Subcutaneous adipose tissue (tissue), 4 donors: ENCODE measurements around the gene CFAP74. TPM values are rescaled to one million over a fixed set of nuclear protein-coding genes. Genes with fewer than 3 reads are reported as not detected.

Experiments
- total RNA-seq, 4 donors: library from RNA; depleted of rRNA; stranded (reverse); fragments of >200 nt; gene quantifications; one replicate each; pipeline ENCODE4 v1.1.0, GENCODE V29; 2016
- TF ChIP-seq, protein P1 (sequence below): fragments of 450-650 bp; IDR thresholded peaks from one replicate; pipeline ENCODE4 v1.5.1; 2016; ENCODE audit warnings: low read depth, mild to moderate bottlenecking, control low read depth, antibody characterized with exemption, moderate library complexity

CFAP74 gene
- total RNA-seq, 4 donors from 2014 or later, result 0.16 TPM; not detected in 3

GRCh38 chr1:1929639-1930545 lies 73.7 kb downstream of the CFAP74 start:
- TF ChIP-seq, protein P1, sequence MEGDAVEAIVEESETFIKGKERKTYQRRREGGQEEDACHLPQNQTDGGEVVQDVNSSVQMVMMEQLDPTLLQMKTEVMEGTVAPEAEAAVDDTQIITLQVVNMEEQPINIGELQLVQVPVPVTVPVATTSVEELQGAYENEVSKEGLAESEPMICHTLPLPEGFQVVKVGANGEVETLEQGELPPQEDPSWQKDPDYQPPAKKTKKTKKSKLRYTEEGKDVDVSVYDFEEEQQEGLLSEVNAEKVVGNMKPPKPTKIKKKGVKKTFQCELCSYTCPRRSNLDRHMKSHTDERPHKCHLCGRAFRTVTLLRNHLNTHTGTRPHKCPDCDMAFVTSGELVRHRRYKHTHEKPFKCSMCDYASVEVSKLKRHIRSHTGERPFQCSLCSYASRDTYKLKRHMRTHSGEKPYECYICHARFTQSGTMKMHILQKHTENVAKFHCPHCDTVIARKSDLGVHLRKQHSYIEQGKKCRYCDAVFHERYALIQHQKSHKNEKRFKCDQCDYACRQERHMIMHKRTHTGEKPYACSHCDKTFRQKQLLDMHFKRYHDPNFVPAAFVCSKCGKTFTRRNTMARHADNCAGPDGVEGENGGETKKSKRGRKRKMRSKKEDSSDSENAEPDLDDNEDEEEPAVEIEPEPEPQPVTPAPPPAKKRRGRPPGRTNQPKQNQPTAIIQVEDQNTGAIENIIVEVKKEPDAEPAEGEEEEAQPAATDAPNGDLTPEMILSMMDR, result no peak

- TF ChIP-seq, protein P1, result no peak
Measured at GRCh38 chr1:1929102-1929638, 74.4 kb downstream of the CFAP74 start.

- TF ChIP-seq, protein P1, result no peak
Measured at GRCh38 chr1:1928231-1929101, 75.1 kb downstream of the CFAP74 start.

DNA sequence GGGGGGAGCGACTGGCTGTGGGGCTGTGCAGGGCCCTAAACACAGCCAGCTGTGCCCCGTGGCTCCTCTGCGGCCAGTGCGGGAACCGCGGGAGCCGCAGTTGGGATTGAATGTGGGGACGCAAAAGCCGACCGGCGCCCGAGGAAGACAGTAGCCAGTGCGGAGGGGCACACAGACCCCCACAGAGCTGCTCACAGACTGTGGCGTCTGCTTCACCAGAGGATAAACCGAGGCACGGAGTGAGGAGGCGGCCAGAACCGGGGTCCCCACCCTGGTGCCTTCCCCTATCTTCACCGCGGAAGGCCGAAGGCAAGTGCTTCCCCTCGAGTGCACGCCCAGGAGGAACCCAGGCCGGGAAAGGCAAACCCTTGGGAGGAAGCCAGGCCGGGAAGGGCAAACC lies 75.8 kb downstream of the CFAP74 start:
- TF ChIP-seq, protein P1, result no peak

- TF ChIP-seq, protein P1, result no peak
Measured at GRCh38 chr1:1926886-1927660, 76.5 kb downstream of the CFAP74 start.

GRCh38 chr1:1926346-1926811 lies 77.2 kb downstream of the CFAP74 start:
- TF ChIP-seq, protein P1, result no peak
